Measurements from ENCODE around the gene PSMD1.
"Not testable (repeated sequence)": the region's sequence is repeated elsewhere in the genome, so short reads cannot be mapped to it uniquely, and the experiment has no call there.

The PSMD1 gene

DNA sequence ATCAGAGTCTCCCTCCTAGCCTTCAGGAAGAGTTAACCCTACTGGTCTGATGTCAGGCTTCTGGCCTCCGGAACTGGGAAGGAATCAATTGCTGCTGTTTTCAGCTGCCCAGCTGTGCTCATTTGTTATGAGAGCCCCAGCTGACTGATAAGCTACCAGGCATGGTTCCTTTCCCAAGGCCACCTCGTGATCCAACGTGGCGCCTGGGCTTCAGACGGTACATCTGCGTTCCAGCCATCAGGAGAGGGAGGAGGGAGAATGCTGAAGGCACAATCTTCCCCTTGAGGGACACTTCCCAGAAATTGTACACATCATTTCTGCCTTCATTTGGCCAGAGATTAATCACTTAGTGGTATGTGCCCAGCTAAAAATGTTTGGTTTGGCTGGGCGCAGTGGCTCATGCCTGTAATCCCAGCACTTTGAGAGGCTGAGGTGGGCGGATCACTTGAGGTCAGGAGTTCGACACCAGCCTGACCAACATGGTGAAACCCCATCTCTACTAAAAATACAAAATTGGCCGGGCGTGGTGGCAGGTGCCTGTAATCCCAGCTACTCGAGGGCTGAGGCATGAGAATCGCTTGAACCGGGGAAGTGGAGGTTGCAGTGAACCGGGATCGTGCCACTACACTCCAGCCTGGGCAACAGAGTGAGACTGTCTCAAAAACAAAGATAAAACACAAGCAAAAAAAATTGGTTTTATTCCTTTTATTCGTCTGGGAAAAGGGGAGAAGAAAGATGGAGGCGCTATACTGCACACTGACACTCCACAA, 131.3 kb downstream of the PSMD1 start:
- H3K4me1 ChIP-seq (ENCODE audit: control insufficient read depth, insufficient read depth, low read length), result peaks cover 23% of the 10 kb centered on the region
- no peaks in the 10 kb centered on the region for H3K9me3 ChIP-seq (ENCODE audit: control insufficient read depth, insufficient read depth, low read depth, low read length)
- no peak overlapping the region for H3K9ac ChIP-seq (ENCODE audit: low read length)
- no peak overlapping the region for H3K4me3 ChIP-seq (ENCODE audit: low read depth, low read length)
- H3K27me3 ChIP-seq (ENCODE audit: control insufficient read depth, insufficient read depth, low read length), result no peaks in the 10 kb centered on the region
- no peaks in the 10 kb centered on the region for H3K36me3 ChIP-seq (ENCODE audit: control insufficient read depth, insufficient read depth, low read length)
- no peak overlapping the region for H3K27ac ChIP-seq (ENCODE audit: low read depth, low read length)

DNA sequence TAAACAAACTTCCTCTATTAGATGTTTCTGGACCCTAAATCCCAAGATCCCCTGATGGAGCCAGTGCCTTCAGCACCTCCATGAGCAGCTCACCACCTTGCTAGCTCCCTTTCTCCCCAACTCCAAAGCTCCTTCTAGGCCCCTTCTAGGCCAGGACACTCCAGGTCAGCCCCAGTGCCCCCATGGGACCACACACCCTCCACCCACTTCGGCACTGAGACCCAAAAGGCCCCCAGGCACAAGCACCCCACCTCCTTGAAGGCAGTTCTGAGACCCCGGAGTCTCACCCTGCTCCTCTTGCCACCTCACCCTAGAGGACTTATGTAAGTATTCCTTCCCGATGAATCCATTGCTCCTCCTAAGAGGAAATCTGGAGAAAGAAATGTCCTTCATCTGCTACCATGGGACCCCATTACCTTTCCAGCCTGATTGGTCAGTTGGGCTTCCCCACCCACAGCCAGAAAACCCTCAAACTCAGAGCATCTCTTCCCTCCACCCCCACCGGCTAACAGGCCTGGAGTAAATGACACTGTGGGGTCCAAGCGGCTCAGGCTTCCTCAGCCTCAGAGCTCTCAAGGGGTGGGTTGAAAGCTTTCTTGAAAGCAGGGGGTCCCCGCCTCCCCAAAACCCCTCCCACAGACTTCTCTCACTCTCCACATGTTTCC, 132.0 kb downstream of the PSMD1 start:
- no peak overlapping the region for H3K27ac ChIP-seq (ENCODE audit: low read depth, low read length)

DNA sequence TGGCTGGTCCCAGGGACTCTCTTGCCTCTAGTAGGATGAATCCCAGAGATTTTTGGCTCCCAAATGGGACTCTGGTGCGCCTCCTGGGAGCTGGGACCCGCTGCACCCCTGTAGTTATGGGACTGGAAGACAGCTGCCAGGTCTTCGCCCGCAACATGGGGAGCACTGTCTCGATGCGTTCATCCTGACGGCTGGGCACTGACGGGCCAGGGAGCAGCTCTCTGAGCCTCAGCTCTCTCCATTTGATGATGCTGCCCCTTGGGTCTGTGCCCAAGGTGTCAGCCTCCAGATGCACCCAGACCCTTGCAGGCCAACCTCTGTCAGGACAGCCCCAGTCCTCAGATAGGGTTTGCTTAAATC, 132.5 kb downstream of the PSMD1 start:
- Histone ChIP-seq H3K27ac (ENCODE audit: low read depth, low read length) (no peak overlapping the region), H3K4me3 (ENCODE audit: low read depth, low read length) (no peak overlapping the region), H3K27me3 (ENCODE audit: control insufficient read depth, insufficient read depth, low read length) (no peaks in the 10 kb centered on the region), H3K36me3 (ENCODE audit: control insufficient read depth, insufficient read depth, low read length) (no peaks in the 10 kb centered on the region), H3K4me1 (ENCODE audit: control insufficient read depth, insufficient read depth, low read length) (peaks cover 23% of the 10 kb centered on the region), H3K9me3 (ENCODE audit: control insufficient read depth, insufficient read depth, low read depth, low read length) (no peaks in the 10 kb centered on the region), H3K9ac (ENCODE audit: low read length) (no peak overlapping the region)

More for the DNA sequence above, 132.0 kb downstream of the PSMD1 start:
- no peaks in the 10 kb centered on the region for H3K27me3 ChIP-seq (ENCODE audit: control insufficient read depth, insufficient read depth, low read length)
- H3K9me3 ChIP-seq (ENCODE audit: control insufficient read depth, insufficient read depth, low read depth, low read length), result no peaks in the 10 kb centered on the region
- H3K4me1 ChIP-seq (ENCODE audit: control insufficient read depth, insufficient read depth, low read length), result peaks cover 23% of the 10 kb centered on the region
- no peak overlapping the region for H3K9ac ChIP-seq (ENCODE audit: low read length)
- no peaks in the 10 kb centered on the region for H3K36me3 ChIP-seq (ENCODE audit: control insufficient read depth, insufficient read depth, low read length)
- H3K4me3 ChIP-seq (ENCODE audit: low read depth, low read length), result no peak overlapping the region

DNA sequence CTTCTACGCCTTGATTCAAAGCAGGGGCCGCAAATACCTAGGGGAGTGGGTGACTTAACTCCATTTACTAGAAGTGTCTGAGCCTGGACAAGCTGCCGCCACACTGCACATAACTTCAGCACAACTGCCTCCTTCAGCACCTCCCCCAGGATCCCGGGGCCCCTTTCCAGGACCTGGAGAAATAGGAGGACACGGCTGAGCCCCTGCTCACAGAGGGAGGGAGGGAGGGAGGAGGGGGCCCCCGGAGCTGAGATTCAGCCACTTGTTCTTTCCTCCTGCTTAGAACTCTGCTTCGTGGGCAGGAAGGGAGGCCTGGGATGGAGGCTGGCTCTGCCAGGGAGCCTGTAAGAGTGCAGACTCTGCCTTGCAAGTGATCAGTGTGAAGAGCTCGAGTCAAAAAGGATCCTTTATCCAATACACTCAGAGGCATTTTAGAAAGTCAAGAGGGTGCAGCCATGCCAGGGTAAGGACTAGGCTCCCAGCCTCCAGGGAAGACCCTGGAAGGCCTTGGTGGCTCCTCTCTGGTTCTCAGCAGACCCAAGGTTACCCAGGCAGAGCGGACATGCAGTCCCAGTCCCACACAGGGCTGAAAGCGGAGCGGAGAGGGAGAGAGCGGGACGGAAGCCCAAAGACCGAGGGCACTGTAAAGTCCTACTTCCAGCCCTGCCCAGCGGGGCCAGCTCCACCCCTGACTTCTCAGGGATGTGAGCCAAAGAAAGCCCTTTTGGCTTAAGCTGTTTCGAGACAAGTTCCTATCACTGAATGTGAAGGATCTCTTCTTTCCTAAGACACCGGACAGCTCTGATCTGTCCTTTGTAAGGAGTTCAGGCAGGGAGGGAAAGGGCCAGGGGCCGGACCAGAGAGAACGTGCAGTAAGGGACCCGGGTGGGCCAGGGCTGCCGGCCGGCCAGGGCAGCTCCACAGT, 133.2 kb downstream of the PSMD1 start:
- no peak overlapping the region for H3K4me3 ChIP-seq (ENCODE audit: low read depth, low read length)
- H3K36me3 ChIP-seq (ENCODE audit: control insufficient read depth, insufficient read depth, low read length), result no peaks in the 10 kb centered on the region
- peak overlapping the region; percentile 61; the same call in 1 of the 2 replicates for H3K27ac ChIP-seq (ENCODE audit: low read depth, low read length)
- peaks cover 23% of the 10 kb centered on the region for H3K4me1 ChIP-seq (ENCODE audit: control insufficient read depth, insufficient read depth, low read length)
- H3K27me3 ChIP-seq (ENCODE audit: control insufficient read depth, insufficient read depth, low read length), result no peaks in the 10 kb centered on the region
- H3K9me3 ChIP-seq (ENCODE audit: control insufficient read depth, insufficient read depth, low read depth, low read length), result no peaks in the 10 kb centered on the region
- H3K9ac ChIP-seq (ENCODE audit: low read length), result peak overlapping the region; percentile 68

DNA sequence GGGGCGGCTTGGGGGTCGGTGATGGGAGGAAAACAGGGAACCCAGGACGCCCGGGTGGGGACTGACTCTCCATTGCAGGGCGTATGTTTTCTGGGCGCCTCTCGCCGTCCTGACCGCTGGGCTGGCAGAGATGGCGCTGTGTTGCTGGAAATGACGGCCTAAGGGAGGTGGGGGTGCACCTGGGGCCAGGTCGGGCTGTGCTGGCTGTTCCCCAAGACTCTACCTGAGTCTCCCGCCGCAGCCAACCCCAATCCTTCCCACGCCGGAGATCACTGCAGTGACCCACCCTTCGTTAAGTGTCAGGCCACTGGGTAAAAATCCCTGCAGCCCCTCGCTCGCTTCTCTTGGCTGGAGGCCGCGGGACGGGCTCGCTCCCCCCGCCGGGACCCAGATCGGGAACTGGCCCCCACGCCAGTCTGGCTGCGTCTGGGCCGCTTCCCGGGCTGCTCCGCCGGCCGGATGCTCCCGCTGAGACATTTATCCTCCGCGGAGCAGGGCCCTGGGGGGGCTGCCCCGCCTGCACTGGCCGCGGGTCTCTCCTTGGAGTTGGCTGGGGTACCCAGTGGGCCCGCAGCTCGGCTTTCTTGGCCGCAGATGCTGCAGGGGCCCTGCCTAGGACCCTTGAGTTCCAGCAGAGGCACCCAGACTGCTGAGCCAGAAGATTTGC, 134.0 kb downstream of the PSMD1 start:
- Histone ChIP-seq H3K36me3 (ENCODE audit: control insufficient read depth, insufficient read depth, low read length) (no peaks in the 10 kb centered on the region), H3K9ac (ENCODE audit: low read length) (peak overlapping the region; percentile 68), H3K4me1 (ENCODE audit: control insufficient read depth, insufficient read depth, low read length) (peaks cover 23% of the 10 kb centered on the region), H3K9me3 (ENCODE audit: control insufficient read depth, insufficient read depth, low read depth, low read length) (no peaks in the 10 kb centered on the region), H3K27me3 (ENCODE audit: control insufficient read depth, insufficient read depth, low read length) (no peaks in the 10 kb centered on the region), H3K4me3 (ENCODE audit: low read depth, low read length) (peak overlapping the region; percentile 51), H3K27ac (ENCODE audit: low read depth, low read length) (peak overlapping the region; percentile 61)

DNA sequence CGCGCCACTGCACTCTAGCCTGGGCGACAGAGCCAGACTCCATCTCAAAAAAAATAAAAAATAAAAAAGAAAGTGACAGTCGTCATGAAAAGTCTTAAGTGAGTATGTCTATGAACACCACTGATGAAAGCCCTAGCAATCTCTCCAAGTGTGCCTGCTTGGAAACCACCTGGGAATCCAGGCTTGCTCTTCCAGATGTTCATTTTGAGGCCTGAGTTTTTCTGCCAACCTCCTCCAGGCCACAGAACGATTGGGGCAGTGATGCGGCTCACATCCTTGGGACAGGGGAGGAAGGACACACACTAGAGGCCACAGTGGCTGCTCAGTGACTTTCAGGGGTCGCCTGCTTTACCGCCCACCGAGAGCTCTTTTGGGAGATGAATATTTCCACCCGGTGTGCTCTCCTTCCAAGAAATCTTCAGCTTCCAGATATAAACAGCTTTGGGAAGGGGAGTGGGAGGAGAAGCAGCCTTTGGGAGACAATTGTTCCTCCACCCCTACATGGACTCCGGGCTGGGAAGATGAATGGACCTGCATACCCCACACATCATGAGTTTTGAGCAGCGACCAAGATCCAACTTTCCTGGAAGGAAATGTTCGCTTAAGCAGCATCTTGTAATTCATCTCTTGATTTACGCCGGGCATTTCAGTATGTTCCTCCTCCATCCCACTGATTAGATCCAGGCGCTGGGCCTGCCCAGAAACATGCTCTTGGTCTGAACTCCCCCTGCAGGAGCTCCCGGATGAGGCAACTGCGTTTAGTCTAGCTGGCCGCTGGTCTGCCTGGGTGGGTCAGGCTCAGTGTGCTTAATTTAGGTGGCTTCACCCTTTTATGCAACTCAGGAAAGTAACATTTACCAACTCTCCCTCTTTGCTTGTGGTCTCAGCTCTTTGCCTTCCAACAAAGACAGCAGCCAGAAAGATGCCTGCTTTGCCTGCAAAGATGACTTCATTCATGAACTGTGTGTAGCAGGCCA, 135.5 kb downstream of the PSMD1 start:
- H3K4me3 ChIP-seq (ENCODE audit: low read depth, low read length), result no peak overlapping the region
- H3K4me1 ChIP-seq (ENCODE audit: control insufficient read depth, insufficient read depth, low read length), result peaks cover 23% of the 10 kb centered on the region
- no peaks in the 10 kb centered on the region for H3K36me3 ChIP-seq (ENCODE audit: control insufficient read depth, insufficient read depth, low read length)
- no peak overlapping the region for H3K9ac ChIP-seq (ENCODE audit: low read length)
- no peaks in the 10 kb centered on the region for H3K27me3 ChIP-seq (ENCODE audit: control insufficient read depth, insufficient read depth, low read length)
- no peak overlapping the region for H3K27ac ChIP-seq (ENCODE audit: low read depth, low read length)
- peaks cover 6% of the 10 kb centered on the region; the same call in 1 of the 2 replicates for H3K9me3 ChIP-seq (ENCODE audit: control insufficient read depth, insufficient read depth, low read depth, low read length)

DNA sequence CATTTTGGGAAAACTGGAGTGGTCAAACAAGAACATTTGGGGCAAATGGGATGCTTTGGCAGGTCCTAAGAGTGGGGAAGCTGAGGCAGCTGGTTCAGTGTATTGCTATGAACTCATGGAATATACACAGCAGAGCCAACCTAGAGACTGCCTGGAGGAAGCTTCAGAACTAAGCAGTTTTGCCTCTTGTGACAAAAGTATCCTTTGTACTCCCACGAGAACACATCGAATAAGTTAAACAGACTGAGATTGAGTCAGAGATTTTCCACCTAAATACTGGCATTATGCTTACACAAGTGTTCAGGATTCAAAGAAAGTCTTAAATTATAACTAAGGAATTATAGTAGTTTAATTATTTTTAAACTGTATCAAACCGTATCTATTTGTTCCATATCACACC, 136.5 kb downstream of the PSMD1 start:
- no peak overlapping the region for H3K9ac ChIP-seq (ENCODE audit: low read length)
- no peak overlapping the region for H3K4me3 ChIP-seq (ENCODE audit: low read depth, low read length)
- H3K27me3 ChIP-seq (ENCODE audit: control insufficient read depth, insufficient read depth, low read length), result no peaks in the 10 kb centered on the region
- no peaks in the 10 kb centered on the region for H3K36me3 ChIP-seq (ENCODE audit: control insufficient read depth, insufficient read depth, low read length)
- H3K9me3 ChIP-seq (ENCODE audit: control insufficient read depth, insufficient read depth, low read depth, low read length), result peaks cover 6% of the 10 kb centered on the region; the same call in 1 of the 2 replicates
- no peak overlapping the region for H3K27ac ChIP-seq (ENCODE audit: low read depth, low read length)
- peaks cover 23% of the 10 kb centered on the region for H3K4me1 ChIP-seq (ENCODE audit: control insufficient read depth, insufficient read depth, low read length)

DNA sequence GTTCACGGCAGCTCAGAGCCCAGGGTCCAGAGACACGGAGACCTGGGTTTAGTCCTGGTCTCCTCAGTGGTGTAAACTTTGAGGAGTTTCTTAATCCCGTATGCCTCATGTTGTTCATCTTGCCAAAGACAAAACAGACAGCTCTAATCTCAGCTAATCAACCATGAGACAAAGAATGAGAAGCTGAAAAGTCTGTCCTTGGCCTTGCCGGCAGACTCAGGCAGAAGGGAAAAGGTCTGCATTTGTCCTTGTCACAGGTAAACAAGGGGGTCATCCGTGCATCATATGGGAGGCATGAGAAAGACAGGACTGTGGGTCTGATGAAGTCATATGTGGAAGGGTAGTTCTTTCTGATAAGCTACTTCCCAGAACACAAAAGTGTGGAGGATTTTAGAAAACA, 139.9 kb downstream of the PSMD1 start:
- peaks cover 6% of the 10 kb centered on the region; the same call in 1 of the 2 replicates for H3K9me3 ChIP-seq (ENCODE audit: control insufficient read depth, insufficient read depth, low read depth, low read length)
- peaks cover 23% of the 10 kb centered on the region for H3K4me1 ChIP-seq (ENCODE audit: control insufficient read depth, insufficient read depth, low read length)
- no peaks in the 10 kb centered on the region for H3K27me3 ChIP-seq (ENCODE audit: control insufficient read depth, insufficient read depth, low read length)
- H3K9ac ChIP-seq (ENCODE audit: low read length), result no peak overlapping the region
- H3K4me3 ChIP-seq (ENCODE audit: low read depth, low read length), result no peak overlapping the region
- no peaks in the 10 kb centered on the region for H3K36me3 ChIP-seq (ENCODE audit: control insufficient read depth, insufficient read depth, low read length)
- H3K27ac ChIP-seq (ENCODE audit: low read depth, low read length), result no peak overlapping the region

DNA sequence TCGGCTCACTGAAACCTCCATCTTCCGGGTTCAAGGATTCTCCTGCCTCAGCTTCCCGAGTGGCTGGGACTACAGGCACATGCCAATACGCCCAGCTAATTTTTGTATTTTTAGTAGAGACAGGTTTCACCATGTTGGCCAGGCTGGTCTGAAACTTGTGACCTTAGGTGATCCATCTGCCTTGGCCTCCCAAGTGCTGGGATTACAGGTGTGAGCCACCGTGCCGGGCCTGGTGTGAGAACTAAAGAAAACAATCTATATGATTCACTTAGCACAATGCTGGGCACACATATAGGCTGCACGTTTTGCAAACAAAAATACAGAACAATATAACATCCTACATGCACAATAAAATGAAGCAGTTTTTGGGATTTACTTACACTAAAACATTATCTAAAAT, 140.5 kb downstream of the PSMD1 start:
- H3K9me3 ChIP-seq (ENCODE audit: control insufficient read depth, insufficient read depth, low read depth, low read length); H3K27me3 ChIP-seq (ENCODE audit: control insufficient read depth, insufficient read depth, low read length); H3K27ac ChIP-seq (ENCODE audit: low read depth, low read length); H3K4me3 ChIP-seq (ENCODE audit: low read depth, low read length); H3K36me3 ChIP-seq (ENCODE audit: control insufficient read depth, insufficient read depth, low read length); H3K9ac ChIP-seq (ENCODE audit: low read length): not testable (repeated sequence)
- H3K4me1 ChIP-seq (ENCODE audit: control insufficient read depth, insufficient read depth, low read length), result peaks cover 19% of the 10 kb centered on the region
